Glutamatergic neuron (in vitro differentiated cells): Measurements from ENCODE around the gene PLPPR3. TPM values are rescaled to one million over a fixed set of nuclear protein-coding genes. Genes with fewer than 3 reads are reported as not detected.

Experiments
- DNase-seq: peaks from one replicate; pipeline ENCODE4 v3.0.0; 2022
- H3K27ac Mint-ChIP-seq: one replicate; pipeline ENCODE4 v1.8.0; 2020; ENCODE audit warnings: mild to moderate bottlenecking, mixed read lengths, inconsistent platforms; ENCODE audit not compliant: unreplicated experiment
- H3K27me3 Mint-ChIP-seq: one replicate; pipeline ENCODE4 v1.8.0; 2020; ENCODE audit warnings: mild to moderate bottlenecking, moderate library complexity, mixed read lengths, inconsistent platforms; ENCODE audit not compliant: unreplicated experiment
- H3K36me3 Mint-ChIP-seq: one replicate; pipeline ENCODE4 v1.8.0; 2020; ENCODE audit warnings: mild to moderate bottlenecking, mixed read lengths, inconsistent platforms; ENCODE audit not compliant: unreplicated experiment
- H3K4me1 Mint-ChIP-seq: one replicate; pipeline ENCODE4 v1.8.0; 2020; ENCODE audit warnings: mild to moderate bottlenecking, low read depth, mixed read lengths, inconsistent platforms; ENCODE audit not compliant: unreplicated experiment
- H3K4me3 Mint-ChIP-seq: one replicate; pipeline ENCODE4 v1.8.0; 2020; ENCODE audit warnings: mild to moderate bottlenecking, mixed read lengths, inconsistent platforms; ENCODE audit not compliant: unreplicated experiment
- H3K9me3 Mint-ChIP-seq: one replicate; pipeline ENCODE4 v1.8.0; 2020; ENCODE audit warnings: mild to moderate bottlenecking, moderate library complexity, mixed read lengths, inconsistent platforms; ENCODE audit not compliant: unreplicated experiment
- total RNA-seq: library from RNA; stranded (reverse); fragmentation: NEBNext Ultra II Directional; extraction: Animal tissue kit (Norgen Biotek cat#: 25700); gene quantifications from one replicate; pipeline ENCODE4 v1.2.1, GENCODE V29; 2021; ENCODE audit not compliant: unreplicated experiment
- TF ChIP-seq, protein P1 (sequence below): fragments of 200-600 bp; sonication (generic); IDR thresholded peaks from one replicate; pipeline ENCODE4 v1.5.0; 2021; ENCODE audit not compliant: partially characterized antibody, unreplicated experiment

Gene PLPPR3
- total RNA-seq, 1 donor from 2014 or later = 392 TPM

DNA sequence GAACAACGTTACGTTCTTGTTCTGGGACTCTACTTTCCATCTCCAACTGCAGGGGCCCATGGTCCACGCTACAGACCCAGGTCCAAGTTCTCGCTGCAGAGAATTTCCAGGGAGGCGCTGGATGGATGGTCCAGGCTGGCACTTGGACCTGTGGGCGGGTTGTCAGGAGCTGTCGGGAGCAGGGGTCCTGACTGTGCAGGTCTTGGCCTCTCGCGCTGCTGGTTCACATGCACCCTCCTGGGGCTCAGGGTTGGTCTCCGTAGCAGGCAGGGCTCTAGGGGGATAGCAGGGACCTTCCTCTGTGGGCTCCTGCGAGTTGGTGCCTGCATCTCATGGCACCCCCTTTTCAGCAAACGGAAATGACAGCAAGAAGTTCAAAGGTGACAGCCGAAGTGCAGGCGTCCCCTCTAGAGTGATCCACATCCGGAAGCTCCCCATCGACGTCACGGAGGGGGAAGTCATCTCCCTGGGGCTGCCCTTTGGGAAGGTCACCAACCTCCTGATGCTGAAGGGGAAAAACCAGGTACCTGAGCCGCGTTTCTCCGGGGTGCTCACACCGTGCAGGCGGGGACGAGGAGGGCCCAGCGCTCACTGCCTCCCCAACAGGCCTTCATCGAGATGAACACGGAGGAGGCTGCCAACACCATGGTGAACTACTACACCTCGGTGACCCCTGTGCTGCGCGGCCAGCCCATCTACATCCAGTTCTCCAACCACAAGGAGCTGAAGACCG, 17.9 kb downstream of the PLPPR3 start:
- Mint-ChIP-seq H3K27ac (no peak overlapping the region), H3K36me3 (peaks cover 7% of the 10 kb centered on the region), H3K4me3 (peak overlapping the region; percentile 55), H3K4me1 (peaks cover 26% of the 10 kb centered on the region), H3K27me3 (peaks cover 22% of the 10 kb centered on the region), H3K9me3 (peaks cover 20% of the 10 kb centered on the region)
- TF ChIP-seq, protein P1, sequence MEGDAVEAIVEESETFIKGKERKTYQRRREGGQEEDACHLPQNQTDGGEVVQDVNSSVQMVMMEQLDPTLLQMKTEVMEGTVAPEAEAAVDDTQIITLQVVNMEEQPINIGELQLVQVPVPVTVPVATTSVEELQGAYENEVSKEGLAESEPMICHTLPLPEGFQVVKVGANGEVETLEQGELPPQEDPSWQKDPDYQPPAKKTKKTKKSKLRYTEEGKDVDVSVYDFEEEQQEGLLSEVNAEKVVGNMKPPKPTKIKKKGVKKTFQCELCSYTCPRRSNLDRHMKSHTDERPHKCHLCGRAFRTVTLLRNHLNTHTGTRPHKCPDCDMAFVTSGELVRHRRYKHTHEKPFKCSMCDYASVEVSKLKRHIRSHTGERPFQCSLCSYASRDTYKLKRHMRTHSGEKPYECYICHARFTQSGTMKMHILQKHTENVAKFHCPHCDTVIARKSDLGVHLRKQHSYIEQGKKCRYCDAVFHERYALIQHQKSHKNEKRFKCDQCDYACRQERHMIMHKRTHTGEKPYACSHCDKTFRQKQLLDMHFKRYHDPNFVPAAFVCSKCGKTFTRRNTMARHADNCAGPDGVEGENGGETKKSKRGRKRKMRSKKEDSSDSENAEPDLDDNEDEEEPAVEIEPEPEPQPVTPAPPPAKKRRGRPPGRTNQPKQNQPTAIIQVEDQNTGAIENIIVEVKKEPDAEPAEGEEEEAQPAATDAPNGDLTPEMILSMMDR = no peak
- no peak for DNase-seq

DNA sequence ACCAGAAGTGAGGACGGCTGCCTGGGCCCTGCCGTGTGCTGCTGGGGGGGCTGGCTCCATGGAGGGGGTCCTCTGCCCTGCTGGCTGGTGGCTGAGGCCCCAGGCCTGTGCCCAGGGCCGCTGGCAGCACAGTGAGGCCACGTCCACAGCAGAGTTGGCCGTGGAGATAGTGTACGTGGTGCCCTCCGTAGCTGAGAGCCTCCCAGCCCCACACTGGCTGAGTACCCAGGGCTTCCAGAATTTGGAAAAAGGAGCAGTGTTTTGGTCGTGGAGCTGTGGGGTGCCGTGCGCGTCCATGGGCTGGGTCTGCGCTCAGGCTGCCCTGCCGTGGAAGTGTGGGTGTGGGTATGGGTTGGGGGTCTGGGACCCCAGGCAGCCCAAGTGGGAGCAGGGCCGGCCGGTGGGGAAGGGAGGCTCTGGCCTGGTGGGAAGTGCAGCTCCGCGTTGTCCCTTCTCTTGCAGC, 18.6 kb downstream of the PLPPR3 start:
- peaks cover 24% of the 10 kb centered on the region for H3K27me3 Mint-ChIP-seq
- DNase-seq = no peak
- TF ChIP-seq, protein P1 = no peak
- peaks cover 7% of the 10 kb centered on the region for H3K36me3 Mint-ChIP-seq
- peak overlapping the region; percentile 70 for H3K27ac Mint-ChIP-seq
- peaks cover 26% of the 10 kb centered on the region for H3K4me1 Mint-ChIP-seq
- peak overlapping the region; percentile 90 for H3K4me3 Mint-ChIP-seq
- peaks cover 20% of the 10 kb centered on the region for H3K9me3 Mint-ChIP-seq

DNA sequence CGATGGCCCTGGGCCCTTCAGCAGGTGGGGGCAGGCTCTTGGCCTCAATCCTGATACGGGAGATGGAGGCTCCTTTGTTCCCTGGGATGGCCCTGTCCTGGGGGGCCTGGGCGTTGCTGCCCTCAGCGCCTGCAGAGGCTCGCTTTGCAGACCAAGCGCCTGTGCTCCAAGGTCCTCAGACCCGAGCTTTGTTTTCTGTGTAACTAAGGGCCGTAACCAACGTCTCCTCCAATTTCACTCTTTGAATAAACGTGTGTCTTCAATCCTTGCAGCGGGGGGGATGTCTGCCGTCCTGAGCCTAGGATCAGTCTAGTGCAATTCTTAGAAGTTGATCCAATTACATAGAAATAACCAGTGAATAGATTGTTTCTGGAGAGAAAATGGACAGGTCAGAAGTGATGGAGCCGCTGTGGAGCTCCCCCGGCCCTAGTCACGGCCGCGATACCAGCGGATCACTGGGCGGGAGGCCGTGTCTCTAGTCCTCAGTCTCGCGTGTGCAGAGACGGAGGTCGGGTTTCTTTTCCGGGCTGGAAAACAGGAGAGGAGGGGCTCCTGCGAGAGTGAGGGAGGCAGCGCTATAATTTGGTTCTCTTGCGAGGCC, 19.2 kb downstream of the PLPPR3 start:
- no peak for DNase-seq
- H3K4me3 Mint-ChIP-seq = peak overlapping the region; percentile 90
- H3K4me1 Mint-ChIP-seq = peaks cover 23% of the 10 kb centered on the region
- peaks cover 4% of the 10 kb centered on the region for H3K36me3 Mint-ChIP-seq
- peaks cover 15% of the 10 kb centered on the region for H3K9me3 Mint-ChIP-seq
- H3K27me3 Mint-ChIP-seq = peaks cover 20% of the 10 kb centered on the region
- TF ChIP-seq, protein P1 = no peak
- H3K27ac Mint-ChIP-seq = peak overlapping the region; percentile 92

DNA sequence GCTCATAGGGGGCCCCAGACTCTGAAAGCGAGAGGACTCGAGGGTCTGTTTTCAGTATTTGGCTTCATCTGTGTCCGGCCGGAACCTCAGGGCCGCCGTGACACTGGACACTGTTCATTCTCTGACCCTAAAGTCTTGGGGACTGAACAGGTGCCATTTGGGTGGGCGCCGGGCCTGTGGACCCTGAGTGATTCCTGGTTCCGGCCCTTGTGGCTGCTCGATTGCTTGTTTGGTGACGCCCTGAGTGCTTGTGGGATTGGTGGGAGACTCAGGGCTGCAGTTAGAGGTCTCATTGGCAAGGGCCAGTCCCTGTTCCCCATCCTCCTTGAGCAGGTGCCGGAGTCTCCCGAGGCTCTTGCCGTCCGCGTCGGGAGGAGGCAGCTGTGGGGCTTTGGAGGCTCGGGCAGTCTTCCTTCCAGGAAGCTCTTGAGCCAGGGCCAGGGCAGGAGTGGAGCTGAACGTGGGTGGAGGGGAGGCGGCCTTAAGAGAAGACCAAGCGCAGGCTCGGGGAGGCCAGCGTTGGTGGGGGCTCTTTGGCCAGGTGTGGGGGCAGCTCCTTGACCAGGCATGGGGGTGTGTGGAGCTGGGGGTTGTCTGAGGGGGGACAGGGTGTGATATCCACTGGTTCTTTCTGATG, 19.8 kb downstream of the PLPPR3 start:
- H3K36me3 Mint-ChIP-seq = no peaks in the 10 kb centered on the region
- H3K27me3 Mint-ChIP-seq = peaks cover 14% of the 10 kb centered on the region
- peaks cover 11% of the 10 kb centered on the region for H3K9me3 Mint-ChIP-seq
- H3K27ac Mint-ChIP-seq = peak overlapping the region; percentile 92
- peak overlapping the region; percentile 90 for H3K4me3 Mint-ChIP-seq
- TF ChIP-seq, protein P1 = no peak
- H3K4me1 Mint-ChIP-seq = peaks cover 21% of the 10 kb centered on the region
- DNase-seq = no peak
